ENCODE measurements around the gene ADH1B.
"Not testable (repeated sequence)": the region's sequence is repeated elsewhere in the genome, so short reads cannot be mapped to it uniquely, and the experiment has no call there.

DNA sequence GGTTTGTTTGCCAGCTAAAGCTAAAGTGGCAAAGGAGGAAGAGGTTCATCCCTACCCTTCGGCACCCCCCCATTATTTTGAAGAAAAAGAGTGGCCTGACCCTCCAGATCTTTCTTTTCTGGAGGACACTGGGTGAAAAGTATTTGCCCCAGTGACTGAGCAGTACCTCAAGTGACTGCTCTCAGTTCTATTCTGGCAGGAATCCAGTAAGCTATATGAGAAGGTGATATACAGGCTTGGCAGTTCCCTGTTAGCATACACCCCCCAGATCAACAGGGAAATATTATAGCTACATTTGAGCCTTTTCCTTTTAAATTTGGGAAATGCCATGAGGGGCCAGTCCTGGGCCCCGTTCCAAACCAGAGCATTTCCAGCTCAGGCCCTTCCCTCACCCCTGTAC, 46.6 kb upstream of the ADH1B start:
- TF ChIP-seq ESRRA (CRISPR knock-in tag; IDR thresholded peaks at IDR 0.05; ENCODE audit: borderline replicate concordance); CTCF (IDR thresholded peaks at IDR 0.05); NR2C2 (CRISPR knock-in tag; IDR thresholded peaks at IDR 0.05); ATF3 (CRISPR knock-in tag; conservative IDR thresholded peaks at IDR 0.05); ELF4 (CRISPR knock-in tag; IDR thresholded peaks at IDR 0.05; ENCODE audit: low read depth); RELA (CRISPR knock-in tag; IDR thresholded peaks at IDR 0.05; ENCODE audit: borderline replicate concordance): not testable (repeated sequence)
- TF ChIP-seq, protein P1, sequence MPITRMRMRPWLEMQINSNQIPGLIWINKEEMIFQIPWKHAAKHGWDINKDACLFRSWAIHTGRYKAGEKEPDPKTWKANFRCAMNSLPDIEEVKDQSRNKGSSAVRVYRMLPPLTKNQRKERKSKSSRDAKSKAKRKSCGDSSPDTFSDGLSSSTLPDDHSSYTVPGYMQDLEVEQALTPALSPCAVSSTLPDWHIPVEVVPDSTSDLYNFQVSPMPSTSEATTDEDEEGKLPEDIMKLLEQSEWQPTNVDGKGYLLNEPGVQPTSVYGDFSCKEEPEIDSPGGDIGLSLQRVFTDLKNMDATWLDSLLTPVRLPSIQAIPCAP (CRISPR knock-in tag; IDR thresholded peaks at IDR 0.05) = not testable (repeated sequence)

All from WTC11 (cell line).